ENCODE results near the gene PIGBOS1. TPM values are rescaled to one million over a fixed set of nuclear protein-coding genes. Genes with fewer than 3 reads are reported as not detected.

The PIGBOS1 gene
- total and polyA plus RNA-seq, 2 donors = 13.3 to 31.4 TPM

GRCh38 chr15:55353025-55353424 lies 34.1 kb upstream of the PIGBOS1 start:
- no peaks in the 10 kb centered on the region for H3K9me3 ChIP-seq (ENCODE audit: control insufficient read depth in 2 of 2, insufficient read depth in 1 of 2, low read length in 1 of 2)
- no peak for DNase-seq (ENCODE audit: low read depth in 6 of 9, low spot score in 9 of 9)
- no peak overlapping the region for H3K27ac ChIP-seq (ENCODE audit: low read depth in 1 of 2, low read length in 1 of 2)
- H3K4me3 ChIP-seq (ENCODE audit: low read length in 2 of 2) = no peak overlapping the region
- no peaks in the 10 kb centered on the region for H3K27me3 ChIP-seq (ENCODE audit: control insufficient read depth in 2 of 2, insufficient read depth in 1 of 2, low read length in 1 of 2)
- peaks cover 8 to 16% of the 10 kb centered on the region in 2 donors for H3K36me3 ChIP-seq (ENCODE audit: control insufficient read depth in 2 of 2, insufficient read depth in 2 of 2, low read length in 1 of 2)
- no peaks in the 10 kb centered on the region for H3K4me1 ChIP-seq (ENCODE audit: control insufficient read depth in 2 of 2, insufficient read depth in 2 of 2, low read length in 2 of 2)
- 96% methylated on average over 2 of the region's 2 CpGs for WGBS

GRCh38 chr15:55349282-55349681 lies 30.4 kb upstream of the PIGBOS1 start:
- WGBS = over 99% methylated on average over 2 of the region's 2 CpGs
- H3K9me3 ChIP-seq (ENCODE audit: control insufficient read depth in 2 of 2, insufficient read depth in 1 of 2, low read length in 1 of 2) = no peaks in the 10 kb centered on the region
- no peaks in the 10 kb centered on the region for H3K27me3 ChIP-seq (ENCODE audit: control insufficient read depth in 2 of 2, insufficient read depth in 1 of 2, low read length in 1 of 2)
- no peaks in the 10 kb centered on the region for H3K4me1 ChIP-seq (ENCODE audit: control insufficient read depth in 2 of 2, insufficient read depth in 2 of 2, low read length in 2 of 2)
- DNase-seq (ENCODE audit: low read depth in 6 of 9, low spot score in 9 of 9) = no peak
- no peak overlapping the region for H3K4me3 ChIP-seq (ENCODE audit: low read length in 2 of 2)
- H3K27ac ChIP-seq (ENCODE audit: low read depth in 1 of 2, low read length in 1 of 2) = no peak overlapping the region
- peaks cover 4 to 9% of the 10 kb centered on the region in 2 donors for H3K36me3 ChIP-seq (ENCODE audit: control insufficient read depth in 2 of 2, insufficient read depth in 2 of 2, low read length in 1 of 2)

DNA sequence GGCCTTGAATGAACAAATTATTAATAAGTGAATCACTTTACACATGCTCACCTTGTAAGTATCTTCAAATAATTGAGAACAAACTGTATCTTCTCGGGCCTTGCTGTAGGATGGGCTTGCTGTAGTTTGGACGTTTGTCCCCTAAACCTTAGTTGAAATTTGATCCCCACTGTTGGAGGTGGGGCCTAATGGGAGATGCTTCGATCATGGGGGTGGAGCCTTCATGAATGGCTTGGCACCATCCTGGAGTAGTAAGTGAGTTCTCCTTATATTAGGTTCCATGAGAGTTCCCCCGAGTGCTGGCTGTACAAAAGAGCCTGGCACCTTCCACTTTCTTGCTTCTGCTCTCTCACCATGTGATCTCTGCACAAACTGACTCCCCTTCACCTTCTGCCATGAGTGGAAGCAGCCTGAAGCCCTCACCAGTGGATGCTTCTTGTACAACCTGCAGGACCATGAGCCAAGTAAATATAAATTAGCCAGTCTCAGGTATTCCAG lies 29.4 kb upstream of the PIGBOS1 start:
- DNase-seq (ENCODE audit: low read depth in 6 of 9, low spot score in 9 of 9) = no peak
- 94% methylated on average over 4 of the region's 4 CpGs for WGBS
- H3K27me3 ChIP-seq (ENCODE audit: control insufficient read depth in 2 of 2, insufficient read depth in 1 of 2, low read length in 1 of 2) = no peaks in the 10 kb centered on the region
- H3K4me3 ChIP-seq (ENCODE audit: low read length in 2 of 2) = no peak overlapping the region
- H3K9me3 ChIP-seq (ENCODE audit: control insufficient read depth in 2 of 2, insufficient read depth in 1 of 2, low read length in 1 of 2) = no peaks in the 10 kb centered on the region
- peaks cover 4 to 9% of the 10 kb centered on the region in 2 donors for H3K36me3 ChIP-seq (ENCODE audit: control insufficient read depth in 2 of 2, insufficient read depth in 2 of 2, low read length in 1 of 2)
- H3K27ac ChIP-seq (ENCODE audit: low read depth in 1 of 2, low read length in 1 of 2) = no peak overlapping the region
- H3K4me1 ChIP-seq (ENCODE audit: control insufficient read depth in 2 of 2, insufficient read depth in 2 of 2, low read length in 2 of 2) = no peaks in the 10 kb centered on the region

DNA sequence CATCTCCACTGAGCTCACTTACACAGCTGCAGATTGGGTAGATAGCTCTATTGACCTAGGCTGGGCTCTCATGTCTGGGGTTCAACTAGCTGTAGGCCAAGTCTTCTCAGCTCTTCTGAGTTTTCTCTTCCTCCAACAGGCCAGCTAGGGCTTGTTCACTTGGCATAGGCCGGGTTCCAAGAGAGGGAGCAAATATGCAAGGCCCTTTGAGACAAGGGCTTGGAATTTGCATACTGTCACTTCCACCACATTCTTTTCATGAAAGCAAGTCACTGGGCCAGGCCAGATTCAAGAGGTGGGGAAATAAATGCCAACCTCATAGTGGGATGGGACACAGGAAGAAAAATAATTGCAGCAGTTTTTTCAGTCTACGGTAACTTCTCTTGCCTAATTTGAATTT lies 25.3 kb upstream of the PIGBOS1 start:
- no peak overlapping the region for H3K4me3 ChIP-seq (ENCODE audit: low read length in 2 of 2)
- WGBS = 97% methylated on average over 2 of the region's 2 CpGs
- no peak for DNase-seq (ENCODE audit: low read depth in 6 of 9, low spot score in 9 of 9)
- H3K27ac ChIP-seq (ENCODE audit: low read depth in 1 of 2, low read length in 1 of 2) = no peak overlapping the region
- H3K27me3 ChIP-seq (ENCODE audit: control insufficient read depth in 2 of 2, insufficient read depth in 1 of 2, low read length in 1 of 2) = no peaks in the 10 kb centered on the region
- H3K36me3 ChIP-seq (ENCODE audit: control insufficient read depth in 2 of 2, insufficient read depth in 2 of 2, low read length in 1 of 2) = peaks cover 4 to 5% of the 10 kb centered on the region in 2 donors
- no peaks in the 10 kb centered on the region for H3K9me3 ChIP-seq (ENCODE audit: control insufficient read depth in 2 of 2, insufficient read depth in 1 of 2, low read length in 1 of 2)
- no peaks in the 10 kb centered on the region for H3K4me1 ChIP-seq (ENCODE audit: control insufficient read depth in 2 of 2, insufficient read depth in 2 of 2, low read length in 2 of 2)

GRCh38 chr15:55343168-55343567 lies 24.2 kb upstream of the PIGBOS1 start:
- no peak for DNase-seq (ENCODE audit: low read depth in 6 of 9, low spot score in 9 of 9)
- no peaks in the 10 kb centered on the region for H3K27me3 ChIP-seq (ENCODE audit: control insufficient read depth in 2 of 2, insufficient read depth in 1 of 2, low read length in 1 of 2)
- peaks cover under 1 to 3% of the 10 kb centered on the region in 2 donors for H3K36me3 ChIP-seq (ENCODE audit: control insufficient read depth in 2 of 2, insufficient read depth in 2 of 2, low read length in 1 of 2)
- no peak overlapping the region for H3K4me3 ChIP-seq (ENCODE audit: low read length in 2 of 2)
- WGBS = 86% methylated on average over 2 of the region's 2 CpGs
- H3K27ac ChIP-seq (ENCODE audit: low read depth in 1 of 2, low read length in 1 of 2) = no peak overlapping the region
- no peaks in the 10 kb centered on the region for H3K4me1 ChIP-seq (ENCODE audit: control insufficient read depth in 2 of 2, insufficient read depth in 2 of 2, low read length in 2 of 2)
- no peaks in the 10 kb centered on the region for H3K9me3 ChIP-seq (ENCODE audit: control insufficient read depth in 2 of 2, insufficient read depth in 1 of 2, low read length in 1 of 2)

DNA sequence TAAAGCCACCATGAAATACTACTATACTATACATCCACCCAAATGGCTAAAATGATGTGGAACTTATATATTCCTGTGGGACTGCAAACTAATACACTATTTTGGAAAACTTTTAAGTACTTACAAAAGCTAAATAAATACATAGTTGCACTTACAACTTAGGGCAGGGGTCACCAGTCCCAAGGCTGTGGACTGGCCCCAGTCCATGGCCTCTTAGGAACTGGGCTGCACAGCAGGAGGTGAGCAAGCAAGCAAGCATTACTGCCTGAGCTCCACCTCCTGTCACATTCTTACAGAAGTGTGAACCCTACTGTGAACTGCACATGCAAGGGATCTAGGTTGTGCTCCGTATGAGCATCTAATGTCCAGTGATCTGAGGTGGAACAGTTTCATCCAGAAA lies 18.2 kb upstream of the PIGBOS1 start:
- WGBS = 100% methylated on average over 1 of the region's 1 CpG
- H3K4me1 ChIP-seq (ENCODE audit: control insufficient read depth in 2 of 2, insufficient read depth in 2 of 2, low read length in 2 of 2) = no peaks in the 10 kb centered on the region
- no peak for DNase-seq (ENCODE audit: low read depth in 6 of 9, low spot score in 9 of 9)

DNA sequence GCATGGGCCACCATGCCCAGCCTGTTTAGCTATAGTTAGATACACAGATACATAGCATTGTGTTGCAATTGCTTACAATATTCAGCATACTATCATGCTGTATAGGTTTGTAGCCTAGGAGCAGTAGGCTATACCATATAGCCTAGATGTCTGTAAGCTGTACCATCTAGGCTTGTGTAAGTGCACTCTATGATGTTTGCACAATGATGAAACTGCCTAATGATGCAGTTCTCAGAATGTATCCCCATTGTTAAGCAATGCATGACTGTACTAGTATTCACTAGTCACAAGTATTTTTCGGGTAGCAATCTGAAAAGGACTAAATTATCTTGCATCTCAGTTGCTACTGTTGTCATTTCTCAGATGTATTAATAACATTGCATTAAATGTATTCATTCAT lies 16.1 kb upstream of the PIGBOS1 start:
- Histone ChIP-seq H3K27ac (ENCODE audit: low read depth in 1 of 2, low read length in 1 of 2) (no peak overlapping the region), H3K4me1 (ENCODE audit: control insufficient read depth in 2 of 2, insufficient read depth in 2 of 2, low read length in 2 of 2) (no peaks in the 10 kb centered on the region), H3K27me3 (ENCODE audit: control insufficient read depth in 2 of 2, insufficient read depth in 1 of 2, low read length in 1 of 2) (no peaks in the 10 kb centered on the region), H3K36me3 (ENCODE audit: control insufficient read depth in 2 of 2, insufficient read depth in 2 of 2, low read length in 1 of 2) (peaks cover 7 to 33% of the 10 kb centered on the region in 2 donors), H3K4me3 (ENCODE audit: low read length in 2 of 2) (no peak overlapping the region), H3K9me3 (ENCODE audit: control insufficient read depth in 2 of 2, insufficient read depth in 1 of 2, low read length in 1 of 2) (no peaks in the 10 kb centered on the region)
- no peak for DNase-seq (ENCODE audit: low read depth in 6 of 9, low spot score in 9 of 9)
- WGBS = 100% methylated on average over 1 of the region's 1 CpG

More for the DNA sequence above, 18.2 kb upstream of the PIGBOS1 start:
- no peaks in the 10 kb centered on the region for H3K9me3 ChIP-seq (ENCODE audit: control insufficient read depth in 2 of 2, insufficient read depth in 1 of 2, low read length in 1 of 2)
- no peaks in the 10 kb centered on the region for H3K27me3 ChIP-seq (ENCODE audit: control insufficient read depth in 2 of 2, insufficient read depth in 1 of 2, low read length in 1 of 2)
- peaks cover 0 to 28% of the 10 kb centered on the region in 2 donors for H3K36me3 ChIP-seq (ENCODE audit: control insufficient read depth in 2 of 2, insufficient read depth in 2 of 2, low read length in 1 of 2)
- H3K27ac ChIP-seq (ENCODE audit: low read depth in 1 of 2, low read length in 1 of 2) = no peak overlapping the region
- H3K4me3 ChIP-seq (ENCODE audit: low read length in 2 of 2) = no peak overlapping the region

GRCh38 chr15:55334371-55334770 lies 15.4 kb upstream of the PIGBOS1 start:
- H3K4me3 ChIP-seq (ENCODE audit: low read length in 2 of 2) = no peak overlapping the region
- no peaks in the 10 kb centered on the region for H3K9me3 ChIP-seq (ENCODE audit: control insufficient read depth in 2 of 2, insufficient read depth in 1 of 2, low read length in 1 of 2)
- no peak for DNase-seq (ENCODE audit: low read depth in 6 of 9, low spot score in 9 of 9)
- H3K4me1 ChIP-seq (ENCODE audit: control insufficient read depth in 2 of 2, insufficient read depth in 2 of 2, low read length in 2 of 2) = no peaks in the 10 kb centered on the region
- H3K36me3 ChIP-seq (ENCODE audit: control insufficient read depth in 2 of 2, insufficient read depth in 2 of 2, low read length in 1 of 2) = peaks cover 7 to 33% of the 10 kb centered on the region in 2 donors
- H3K27ac ChIP-seq (ENCODE audit: low read depth in 1 of 2, low read length in 1 of 2) = no peak overlapping the region
- 98% methylated on average over 5 of the region's 5 CpGs for WGBS
- no peaks in the 10 kb centered on the region for H3K27me3 ChIP-seq (ENCODE audit: control insufficient read depth in 2 of 2, insufficient read depth in 1 of 2, low read length in 1 of 2)

DNA sequence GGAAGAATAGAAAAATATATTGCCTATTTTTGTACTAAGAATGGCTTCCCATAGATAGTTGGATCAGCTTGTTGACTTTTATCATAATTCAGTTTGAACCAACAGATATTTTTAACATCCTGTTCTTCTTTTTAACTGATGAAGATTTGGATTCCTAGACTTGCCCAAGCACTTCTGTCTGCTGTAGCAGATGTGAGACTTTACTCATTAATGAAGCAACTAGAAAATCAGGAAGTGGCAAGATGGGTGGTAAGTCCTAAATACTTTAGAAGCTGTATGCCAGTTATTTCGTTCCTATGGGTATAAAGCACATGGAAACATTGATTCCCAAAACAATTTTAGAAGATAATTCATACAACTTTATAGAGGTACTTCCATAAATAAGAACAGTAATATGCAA lies 8.5 kb upstream of the PIGBOS1 start:
- Histone ChIP-seq H3K4me1 (ENCODE audit: control insufficient read depth in 2 of 2, insufficient read depth in 2 of 2, low read length in 2 of 2) (no peaks in the 10 kb centered on the region), H3K9me3 (ENCODE audit: control insufficient read depth in 2 of 2, insufficient read depth in 1 of 2, low read length in 1 of 2) (no peaks in the 10 kb centered on the region), H3K4me3 (ENCODE audit: low read length in 2 of 2) (no peak overlapping the region), H3K27ac (ENCODE audit: low read depth in 1 of 2, low read length in 1 of 2) (no peak overlapping the region), H3K36me3 (ENCODE audit: control insufficient read depth in 2 of 2, insufficient read depth in 2 of 2, low read length in 1 of 2) (peaks cover 5 to 12% of the 10 kb centered on the region in 2 donors), H3K27me3 (ENCODE audit: control insufficient read depth in 2 of 2, insufficient read depth in 1 of 2, low read length in 1 of 2) (no peaks in the 10 kb centered on the region)
- DNase-seq (ENCODE audit: low read depth in 6 of 9, low spot score in 9 of 9) = no peak
- WGBS = 96% methylated on average over 1 of the region's 1 CpG

DNA sequence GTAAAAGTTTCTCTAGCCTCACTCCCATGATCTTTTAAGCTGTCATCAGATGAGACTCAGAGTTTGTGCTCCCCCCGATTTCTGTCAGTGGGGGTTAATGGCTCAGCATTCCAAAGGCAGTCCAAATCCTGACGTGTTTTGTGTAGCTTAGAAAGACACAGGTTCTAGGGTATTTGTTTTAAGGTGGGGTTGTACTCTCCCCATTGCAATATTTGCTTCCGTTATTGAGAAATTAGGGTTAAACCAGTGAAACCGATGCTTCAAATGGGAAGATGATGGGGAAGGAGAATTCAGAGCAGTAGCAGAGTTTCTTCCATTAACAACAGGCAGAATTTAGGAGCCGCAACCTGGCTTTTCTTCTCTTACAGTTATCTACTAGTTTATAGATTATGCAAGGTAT lies 3.5 kb upstream of the PIGBOS1 start:
- Histone ChIP-seq H3K4me1 (ENCODE audit: control insufficient read depth in 2 of 2, insufficient read depth in 2 of 2, low read length in 2 of 2) (peaks cover 3 to 7% of the 10 kb centered on the region in 2 donors), H3K27me3 (ENCODE audit: control insufficient read depth in 2 of 2, insufficient read depth in 1 of 2, low read length in 1 of 2) (no peaks in the 10 kb centered on the region), H3K36me3 (ENCODE audit: control insufficient read depth in 2 of 2, insufficient read depth in 2 of 2, low read length in 1 of 2) (peaks cover 0 to 1% of the 10 kb centered on the region in 2 donors), H3K4me3 (ENCODE audit: low read length in 2 of 2) (no peak overlapping the region), H3K27ac (ENCODE audit: low read depth in 1 of 2, low read length in 1 of 2) (no peak overlapping the region), H3K9me3 (ENCODE audit: control insufficient read depth in 2 of 2, insufficient read depth in 1 of 2, low read length in 1 of 2) (no peaks in the 10 kb centered on the region)
- DNase-seq (ENCODE audit: low read depth in 6 of 9, low spot score in 9 of 9) = no peak
- WGBS = 96% methylated on average over 5 of the region's 5 CpGs
